ENCODE results near the gene TRIM3. TPM values are rescaled to one million over a fixed set of nuclear protein-coding genes. Genes with fewer than 3 reads are reported as not detected.

TRIM3 gene
- total RNA-seq, 1 donor from 2014 or later: 20.5 TPM

DNA sequence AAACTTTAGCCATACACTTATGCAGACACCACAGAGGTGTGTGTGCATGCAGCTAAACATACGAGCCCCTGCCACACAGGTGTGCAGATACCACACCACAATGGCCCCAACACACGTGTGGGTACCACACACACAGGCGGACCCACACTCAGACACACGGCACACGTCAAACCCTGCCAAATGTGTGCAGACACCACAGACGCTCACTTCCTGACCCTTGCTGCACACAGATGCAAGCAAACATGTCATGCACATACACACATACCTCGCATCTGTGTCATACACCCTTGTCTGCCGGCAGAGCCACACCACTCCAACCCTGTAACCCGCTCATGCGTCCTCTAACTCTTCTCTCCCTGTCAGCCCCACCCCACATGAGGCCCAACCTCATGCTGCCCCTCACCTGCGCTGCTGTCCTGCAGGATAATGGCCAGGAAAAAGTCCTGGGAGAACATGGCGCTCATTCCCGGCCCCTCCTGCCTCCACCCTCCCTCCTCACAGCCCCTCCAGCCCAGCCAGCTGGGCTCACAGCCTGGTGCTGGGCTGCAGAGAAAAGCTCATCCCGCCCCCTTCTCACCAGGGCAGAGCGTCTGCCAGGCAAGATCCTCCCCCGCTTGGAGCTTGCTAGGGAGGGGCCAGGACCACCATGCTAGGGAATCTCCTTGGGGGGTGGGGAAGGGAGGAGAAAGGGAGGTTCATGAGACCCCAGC lies 69.2 kb downstream of the TRIM3 start:
- peak; percentile 83 for DNase-seq (ENCODE audit: low spot score)

DNA sequence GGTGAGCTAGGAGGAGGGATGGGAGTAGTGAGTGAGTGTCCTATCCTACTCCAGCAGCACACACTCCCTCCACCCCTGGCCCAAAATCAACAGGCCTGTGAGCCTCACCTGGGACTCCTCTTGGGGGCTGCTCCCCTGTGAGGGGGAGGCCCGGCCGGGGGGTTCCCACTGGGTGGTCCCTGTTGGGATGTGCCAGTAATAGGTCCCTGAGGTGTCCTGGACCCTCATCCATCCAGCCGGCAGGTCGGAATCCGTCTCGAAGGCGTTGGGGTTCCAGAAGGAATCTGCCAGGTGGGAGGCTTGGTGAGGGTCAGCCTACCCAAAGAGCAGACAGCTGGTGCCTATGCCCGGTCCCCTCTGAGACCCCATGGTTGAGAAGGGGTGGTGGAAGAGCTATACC lies 70.2 kb downstream of the TRIM3 start:
- DNase-seq (ENCODE audit: low spot score): peak; percentile 69

DNA sequence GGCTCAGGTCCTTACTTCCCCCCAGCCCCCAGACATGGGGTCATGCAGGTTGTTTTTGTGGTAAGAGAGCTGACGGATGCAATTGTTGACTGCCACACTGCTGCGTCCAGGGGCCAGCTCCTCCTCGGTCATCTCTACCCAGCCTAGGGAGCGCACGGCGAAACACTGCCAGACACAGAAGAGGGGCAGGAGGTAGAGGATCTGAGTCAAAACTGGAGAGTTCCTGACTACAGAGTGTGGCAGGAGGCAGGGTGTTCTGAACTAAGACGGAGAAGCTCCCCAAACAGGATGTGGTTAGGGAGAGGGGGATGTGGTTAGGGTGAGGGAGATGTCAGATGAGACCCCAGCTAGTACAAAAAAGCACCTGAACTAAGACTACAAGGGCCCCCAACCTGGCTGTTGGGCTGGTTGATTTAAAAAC lies 71.2 kb downstream of the TRIM3 start:
- DNase-seq (ENCODE audit: low spot score): peak; percentile 57

DNA sequence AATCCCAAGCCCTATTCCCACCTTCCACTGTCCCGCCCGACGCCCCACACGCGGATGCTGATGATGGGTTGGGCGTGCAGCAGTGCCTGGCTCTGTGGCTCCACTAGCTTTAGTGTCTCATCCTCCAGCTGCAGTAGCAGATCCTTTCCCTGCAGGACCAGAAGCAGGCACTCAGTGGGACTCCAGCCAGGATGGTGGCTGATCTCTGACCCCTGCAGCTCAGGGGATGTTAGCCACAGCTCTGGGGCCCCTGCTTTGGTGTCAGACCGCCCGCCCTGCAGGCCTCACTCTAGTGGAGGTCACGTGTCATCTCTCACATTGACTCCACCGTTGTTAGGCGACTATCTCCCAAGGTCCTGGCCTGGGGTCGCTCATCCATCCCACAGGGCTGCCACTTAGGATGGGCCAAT lies 71.7 kb downstream of the TRIM3 start:
- peak; percentile 81 for DNase-seq (ENCODE audit: low spot score)

DNA sequence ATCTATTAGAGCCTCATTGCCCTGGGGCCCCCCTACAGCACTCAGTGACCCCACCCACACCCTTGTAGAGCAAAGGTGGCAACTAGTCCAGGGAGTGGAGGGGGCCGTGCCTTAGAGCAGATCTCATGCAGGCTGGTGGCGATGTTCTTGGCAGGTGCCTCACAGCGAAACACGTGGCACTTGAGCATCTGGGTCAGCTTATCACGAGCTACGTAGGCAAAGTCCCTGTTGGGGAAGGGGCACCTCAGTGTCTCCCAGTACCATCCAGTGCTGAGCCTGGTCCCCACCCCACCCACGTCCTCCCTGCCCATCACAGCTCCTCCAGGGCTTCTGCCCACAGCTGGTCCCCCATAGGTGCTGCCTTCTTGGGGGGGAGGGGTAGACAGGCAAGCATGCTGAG lies 72.3 kb downstream of the TRIM3 start:
- no peak for DNase-seq (ENCODE audit: low spot score)

DNA sequence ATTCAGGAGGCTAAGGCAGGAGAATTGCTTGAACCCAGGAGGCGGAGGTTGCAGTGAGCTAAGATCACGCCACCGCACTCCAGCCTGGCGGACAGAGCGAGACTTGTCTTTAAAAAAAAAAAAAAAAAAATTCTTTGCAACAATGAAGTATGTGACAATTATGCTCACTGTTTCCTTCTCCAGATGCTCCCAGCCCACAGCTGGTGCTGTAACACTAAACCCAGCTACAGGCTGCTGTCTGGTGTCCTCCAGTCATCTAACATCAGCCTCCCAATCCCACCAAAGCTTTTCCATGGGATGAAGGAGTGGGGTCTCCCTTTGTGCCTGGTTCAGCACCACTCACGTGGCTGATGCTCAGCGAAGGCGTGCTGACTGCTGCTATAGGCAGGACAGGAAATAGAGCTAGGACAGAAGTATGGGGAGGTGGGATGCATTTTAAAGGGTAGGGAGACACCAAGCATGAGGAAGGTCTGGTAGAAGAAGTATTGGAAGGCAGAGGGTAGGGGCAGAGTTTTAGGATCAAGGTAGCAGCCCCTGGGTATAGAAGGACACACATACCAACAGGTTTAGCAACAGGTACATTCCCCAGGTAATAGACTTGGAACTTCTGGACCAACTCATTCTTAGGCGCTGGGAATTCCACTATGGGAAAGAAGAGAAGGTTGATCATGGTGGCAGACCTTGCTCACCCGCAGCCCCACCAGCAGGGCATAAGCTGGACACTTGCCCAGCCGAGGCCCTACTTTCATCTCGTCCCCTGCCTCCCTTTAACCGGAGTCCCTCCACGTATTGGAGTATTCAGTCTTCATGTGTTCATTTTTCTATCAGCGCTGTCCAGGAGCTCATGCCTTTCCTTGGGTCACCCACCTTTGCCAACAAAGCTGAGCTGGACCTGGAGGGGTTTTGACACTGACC lies 73.1 kb downstream of the TRIM3 start:
- DNase-seq (ENCODE audit: low spot score): no peak

Other genes with a start within 250 kb of the TRIM3 start
- 23.2 TPM for gene FHIP1B, start 239.3 kb downstream of the TRIM3 start, total RNA-seq
- not detected for gene CNGA4, start 234.9 kb downstream of the TRIM3 start, total RNA-seq
- gene CCKBR, start 214.1 kb downstream of the TRIM3 start, total RNA-seq: not detected
- 56.0 TPM for gene CAVIN3, start 153.4 kb downstream of the TRIM3 start, total RNA-seq
- 34.4 TPM for gene SMPD1, start 83.5 kb downstream of the TRIM3 start, total RNA-seq
- 31.3 TPM for gene APBB1, start 54.8 kb downstream of the TRIM3 start, total RNA-seq
- gene HPX, start 33.0 kb downstream of the TRIM3 start, total RNA-seq: 1.1 TPM
- gene ARFIP2, start 7.4 kb upstream of the TRIM3 start, total RNA-seq: 41.5 TPM
- gene TIMM10B, start 7.6 kb upstream of the TRIM3 start, total RNA-seq: 35.9 TPM
- 13.7 TPM for gene DNHD1, start 23.3 kb upstream of the TRIM3 start, total RNA-seq
- 20.8 TPM for gene RRP8, start 129.7 kb upstream of the TRIM3 start, total RNA-seq
- gene ILK, start 129.8 kb upstream of the TRIM3 start, total RNA-seq: 141 TPM
- gene TAF10, start 138.3 kb upstream of the TRIM3 start, total RNA-seq: 142 TPM
- gene TPP1, start 145.5 kb upstream of the TRIM3 start, total RNA-seq: 133 TPM
- gene DCHS1, start 181.9 kb upstream of the TRIM3 start, total RNA-seq: 23.0 TPM
- gene MRPL17, start 209.4 kb upstream of the TRIM3 start, total RNA-seq: 42.2 TPM